Transverse colon (tissue), 4 donors: ENCODE results near the gene RHBDD1. TPM values are rescaled to one million over a fixed set of nuclear protein-coding genes. Genes with fewer than 3 reads are reported as not detected.

Experiments
- DNase-seq: peaks from one replicate; pipeline ENCODE4 v3.0.0-alpha.2; 2019
- H3K27ac ChIP-seq, 4 donors: fragments of 200-600 bp; sonication (generic); 2 replicates each; pipeline ENCODE4 v1.5.1; 2016 to 2018; ENCODE audit warnings: inconsistent platforms in 4 of 4
- H3K27me3 ChIP-seq: fragments of 200-600 bp; sonication (generic); 2 replicates; pipeline ENCODE4 v1.5.1; 2017; ENCODE audit warnings: inconsistent platforms
- H3K36me3 ChIP-seq, 4 donors: fragments of 200-600 bp; sonication (generic); 2 replicates each; pipeline ENCODE4 v1.5.1; 2017 to 2019; ENCODE audit warnings: inconsistent platforms in 4 of 4
- H3K4me1 ChIP-seq, 4 donors: fragments of 200-600 bp; sonication (generic); 2 replicates each; pipeline ENCODE4 v1.5.1; 2017 to 2020; ENCODE audit warnings: inconsistent platforms in 4 of 4
- H3K4me3 ChIP-seq, 4 donors: fragments of 200-600 bp; sonication (generic); 1 replicate in 1 of 4; 2 replicates in 3 of 4; pipeline versions ENCODE4 v1.5.1 to v1.6.1; 2017 to 2019; ENCODE audit warnings: inconsistent platforms in 4 of 4
- H3K9me3 ChIP-seq, 2 donors: fragments of 200-600 bp; sonication (generic); 2 replicates each; pipeline ENCODE4 v1.5.1; 2017 to 2019; ENCODE audit warnings: inconsistent platforms in 2 of 2
- CTCF ChIP-seq, 5 experiments: fragments of 200-600 bp in 3 of 5; fragments of 450-650 bp in 2 of 5; sonication (generic) in 3 of 5; IDR thresholded peaks; 1 replicate in 2 of 5; 2 replicates in 3 of 5; pipeline ENCODE4 v1.5.1; 2016 to 2017; ENCODE audit warnings: antibody characterized with exemption in 5 of 5, inconsistent platforms in 3 of 5, mild to moderate bottlenecking in 2 of 5, moderate library complexity in 1 of 5
- EP300 ChIP-seq: sonication (generic); formaldehyde crosslinking; IDR thresholded peaks from one replicate; pipeline ENCODE4 v1.6.1; 2017; ENCODE audit warnings: antibody characterized with exemption, low read depth
- POLR2A ChIP-seq: fragments of 450-650 bp; IDR thresholded peaks from one replicate; pipeline ENCODE4 v1.6.1; 2016; ENCODE audit warnings: antibody characterized with exemption, mild to moderate bottlenecking, moderate library complexity
- POLR2AphosphoS5 ChIP-seq, 3 donors: sonication (generic); formaldehyde crosslinking; IDR thresholded peaks; one replicate each; pipeline ENCODE4 v1.6.1; 2016; ENCODE audit warnings: antibody characterized with exemption in 3 of 3
- WGBS, 2 donors: methylation state at CpG; one replicate each; pipeline ENCODE4 v1.1.5; 2018; ENCODE audit warnings: low coverage in 1 of 2; 5-methylcytosine and 5-hydroxymethylcytosine counted together
- in situ Hi-C, 4 donors: fragments of 200-750 bp; cut with MboI; loops; one replicate each; pipeline versions ENCODE4 v1.15.0 to v1.15.1; 2017; ENCODE audit warnings: low sequenced_read_pairs in 3 of 4, low pct_ligation_motif_present in 1 of 4, low pct_unique_long_range_greater_than_20kb in 1 of 4
- intact Hi-C: fragments of 100-400 bp; cut with DNase I; formaldehyde crosslinking; loops from one replicate; pipeline ENCODE4 v1.15.1; 2023; ENCODE audit warnings: low total_unique reads
- total RNA-seq, 4 donors: library from RNA; depleted of rRNA; stranded (reverse); fragments of >200 nt; gene quantifications; one replicate each; pipeline ENCODE4 v1.1.0, GENCODE V29; 2016

RHBDD1 gene
- total RNA-seq, 4 donors from 2014 or later, result 11.9 to 47.5 (median 22.5) TPM

GRCh38 chr2:226793646-226794045, 42.2 kb upstream of the RHBDD1 start:
- H3K9me3 ChIP-seq, result no peaks in the 10 kb centered on the region
- DNase-seq, result no peak
- 40 to 56% methylated on average over 2 of the region's 2 CpGs for WGBS, 2 donors
- H3K4me3 ChIP-seq, result peak overlapping the region in 3 of 4 donors; percentile 46 to 78 (median 65)
- no peaks in the 10 kb centered on the region for H3K27me3 ChIP-seq
- in situ Hi-C loops (loop anchor here in 1 of 4 donors (25.0 kb wide), 1 partner anchor 131 kb away; no protein-coding TSS in a partner anchor), intact Hi-C loops (loop anchor here (10.0 kb wide), 1 partner anchor 579 kb away; no protein-coding TSS in a partner anchor)
- H3K27ac ChIP-seq, result peak overlapping the region; percentile 93 to 96 (median 94)
- no peaks in the 10 kb centered on the region for H3K36me3 ChIP-seq
- no peak for TF ChIP-seq CTCF (IDR thresholded peaks at IDR 0.05)
- no peak for TF ChIP-seq POLR2A
- TF ChIP-seq EP300, result no peak
- no peak for TF ChIP-seq POLR2AphosphoS5 (IDR thresholded peaks at IDR 0.05)
- peaks cover 0 to 41% (median 28%) of the 10 kb centered on the region in 4 donors for H3K4me1 ChIP-seq

- Histone ChIP-seq H3K4me3 (peak overlapping the region; percentile 25 to 78 (median 56)), H3K36me3 (no peaks in the 10 kb centered on the region), H3K27me3 (no peaks in the 10 kb centered on the region), H3K4me1 (peaks cover 0 to 37% (median 27%) of the 10 kb centered on the region in 4 donors), H3K27ac (peak overlapping the region; percentile 93 to 96 (median 94)), H3K9me3 (no peaks in the 10 kb centered on the region)
- in situ Hi-C loops (loop anchor here in 1 of 4 donors (25.0 kb wide), 1 partner anchor 132 kb away; no protein-coding TSS in a partner anchor), intact Hi-C loops (loop anchor here (10.0 kb wide), 1 partner anchor 579 kb away; no protein-coding TSS in a partner anchor)
- no peak for DNase-seq
- TF ChIP-seq CTCF (IDR thresholded peaks at IDR 0.05) (no peak), POLR2AphosphoS5 (IDR thresholded peaks at IDR 0.05) (no peak), POLR2A (no peak), EP300 (no peak)
- WGBS, 2 donors, result 36 to 53% methylated on average over 2 to 4 of the region's 4 CpGs
Measured at GRCh38 chr2:226794196-226794661, 41.6 kb upstream of the RHBDD1 start.

GRCh38 chr2:226794751-226795171, 41.1 kb upstream of the RHBDD1 start:
- Histone ChIP-seq H3K9me3 (no peaks in the 10 kb centered on the region), H3K36me3 (no peaks in the 10 kb centered on the region), H3K4me1 (peaks cover 0 to 37% (median 25%) of the 10 kb centered on the region in 4 donors), H3K4me3 (peak overlapping the region; percentile 25 to 78 (median 56)), H3K27me3 (no peaks in the 10 kb centered on the region), H3K27ac (peak overlapping the region; percentile 93 to 96 (median 94))
- in situ Hi-C loops (loop anchor here in 1 of 4 donors (25.0 kb wide), 1 partner anchor 132 kb away; no protein-coding TSS in a partner anchor), intact Hi-C loops (loop anchor here (5.0 to 10.0 kb wide), 2 partner anchors 162 to 580 kb away; no protein-coding TSS in a partner anchor)
- WGBS, 2 donors, result 14 to 53% methylated on average over 1 to 9 of the region's 9 CpGs
- no peak for DNase-seq
- TF ChIP-seq POLR2A, result no peak
- TF ChIP-seq CTCF (IDR thresholded peaks at IDR 0.05), result no peak
- TF ChIP-seq POLR2AphosphoS5 (IDR thresholded peaks at IDR 0.05), result no peak
- TF ChIP-seq EP300, result no peak

GRCh38 chr2:226795281-226796011, 40.4 kb upstream of the RHBDD1 start:
- H3K36me3 ChIP-seq, result no peaks in the 10 kb centered on the region
- H3K4me1 ChIP-seq, result peaks cover 0 to 43% (median 24%) of the 10 kb centered on the region in 4 donors
- TF ChIP-seq CTCF (IDR thresholded peaks at IDR 0.05), result peak in 1 of 5 experiments; percentile 22
- TF ChIP-seq EP300, result no peak
- TF ChIP-seq POLR2A, result no peak
- TF ChIP-seq POLR2AphosphoS5 (IDR thresholded peaks at IDR 0.05), result peak in 1 of 3 donors; percentile 30
- DNase-seq, result no peak
- intact Hi-C loops (loop anchor here (5.0 to 10.0 kb wide), 2 partner anchors 163 to 581 kb away; no protein-coding TSS in a partner anchor), in situ Hi-C loops (loop anchor here in 1 of 4 donors (25.0 kb wide), 1 partner anchor 133 kb away; no protein-coding TSS in a partner anchor)
- H3K27me3 ChIP-seq, result no peaks in the 10 kb centered on the region
- 76% methylated on average over 24 of the region's 26 CpGs; no CpG with 5 or more reads in 1 of the 2 donors for WGBS, 2 donors
- H3K9me3 ChIP-seq, result no peaks in the 10 kb centered on the region
- H3K27ac ChIP-seq, result peak overlapping the region; percentile 93 to 96 (median 94)
- H3K4me3 ChIP-seq, result peak overlapping the region; percentile 25 to 78 (median 56)
